RKO (cell line): ENCODE measurements around the gene PLEKHA6.
"Not testable (repeated sequence)": the region's sequence is repeated elsewhere in the genome, so short reads cannot be mapped to it uniquely, and the experiment has no call there.

Source experiments
- DNase-seq: peaks from one replicate; pipeline ENCODE4 v3.0.0-alpha.2; 2016; ENCODE audit warnings: low spot score

The PLEKHA6 gene

DNA sequence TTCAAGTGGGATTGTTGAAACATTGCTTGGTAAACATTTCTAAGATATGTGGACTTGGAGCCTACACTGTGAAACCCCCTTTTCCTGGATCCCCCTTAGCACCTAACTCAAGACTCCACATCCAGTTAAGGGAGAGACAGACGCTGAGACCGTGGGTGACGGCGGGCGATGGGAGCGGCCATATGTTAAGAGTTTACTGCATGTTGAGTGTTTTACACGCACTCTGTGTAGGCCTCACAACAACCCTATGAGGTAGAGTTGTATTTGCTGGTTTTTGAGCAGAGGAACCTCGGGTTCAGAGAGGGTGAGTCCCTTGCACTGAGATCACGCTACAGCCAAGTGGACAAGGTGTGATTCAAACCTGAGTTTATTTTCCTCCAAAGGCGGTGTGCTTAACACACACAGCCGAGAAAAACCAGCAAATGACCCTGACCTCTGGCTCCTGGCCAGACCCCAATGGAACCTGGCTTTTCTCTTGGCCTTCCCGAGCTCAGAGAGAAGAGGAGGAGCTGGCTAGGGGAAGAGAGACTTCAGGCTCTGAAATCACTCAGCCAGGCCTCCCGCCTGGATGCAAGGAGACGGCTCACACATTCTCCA is 99.0 kb downstream of the PLEKHA6 start:
- DNase-seq, result no peak

DNA sequence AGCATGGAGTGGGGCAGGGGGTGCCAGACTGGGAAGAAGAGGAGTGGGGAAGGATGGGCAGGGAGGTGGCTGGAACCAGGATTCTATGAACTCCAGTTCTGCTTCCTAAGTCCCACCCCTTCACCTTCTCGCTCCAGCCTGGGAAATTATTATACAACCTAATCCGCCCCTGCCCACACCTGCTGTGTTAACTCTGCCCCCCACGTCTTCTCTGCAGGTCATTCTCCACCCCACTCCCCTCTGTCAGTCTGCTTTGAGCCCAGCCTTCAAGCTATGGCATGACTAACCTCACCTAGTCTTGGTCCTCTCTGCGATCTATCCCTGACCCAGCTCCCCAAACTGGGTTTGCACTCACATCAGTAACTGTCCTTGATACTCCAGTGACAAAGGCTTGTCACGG is 99.9 kb downstream of the PLEKHA6 start:
- DNase-seq, result no peak

- DNase-seq, result no peak
Observed at GRCh38 chr1:204259196-204259595, 100.5 kb downstream of the PLEKHA6 start.

DNA sequence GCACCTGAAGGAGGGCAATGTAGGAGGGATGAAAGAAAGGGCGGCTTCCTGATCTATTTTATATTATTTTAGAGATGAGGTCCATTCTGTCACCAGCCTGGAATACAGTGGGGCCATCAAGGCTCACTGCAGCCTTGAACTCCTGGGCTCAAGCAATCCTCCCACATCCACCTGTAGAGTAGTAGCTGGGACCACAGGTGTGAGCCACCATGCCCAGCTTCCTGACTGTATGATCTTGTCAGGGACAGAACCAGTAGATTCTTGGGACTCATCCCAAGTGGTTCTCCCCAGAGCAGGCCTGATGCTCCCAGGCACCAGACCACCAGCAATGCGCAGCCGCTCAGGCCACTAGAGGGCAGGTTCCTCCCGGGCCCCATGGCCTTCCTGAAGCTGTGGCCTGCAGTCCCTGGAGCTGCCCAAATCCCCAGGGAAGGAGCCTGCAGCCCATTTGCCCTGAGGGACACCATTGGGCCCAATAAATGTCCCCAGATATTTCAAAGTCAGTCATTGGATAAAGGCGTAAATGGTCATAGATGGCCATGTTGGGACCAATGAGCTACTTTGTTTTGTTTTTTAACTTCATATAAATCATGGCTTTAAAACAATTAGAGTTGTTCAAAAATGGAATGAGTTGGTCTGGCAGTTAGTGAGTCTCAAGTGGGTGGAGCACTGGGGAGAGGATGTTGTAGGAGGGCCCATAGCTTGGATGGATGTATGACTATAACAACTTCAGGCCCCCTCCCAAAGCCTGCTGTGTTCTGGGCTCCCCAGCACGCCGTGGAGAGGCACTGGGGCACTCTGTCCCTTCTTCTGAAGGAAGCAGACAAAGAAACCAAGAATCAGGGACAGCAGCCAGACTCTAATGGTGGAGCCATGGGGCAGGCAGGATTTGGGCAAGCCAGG is 101.3 kb downstream of the PLEKHA6 start:
- peak; percentile 42 for DNase-seq

- no peak for DNase-seq
Observed at GRCh38 chr1:204257446-204257845, 102.3 kb downstream of the PLEKHA6 start.

GRCh38 chr1:204256531-204256930 is 103.2 kb downstream of the PLEKHA6 start:
- no peak for DNase-seq

DNA sequence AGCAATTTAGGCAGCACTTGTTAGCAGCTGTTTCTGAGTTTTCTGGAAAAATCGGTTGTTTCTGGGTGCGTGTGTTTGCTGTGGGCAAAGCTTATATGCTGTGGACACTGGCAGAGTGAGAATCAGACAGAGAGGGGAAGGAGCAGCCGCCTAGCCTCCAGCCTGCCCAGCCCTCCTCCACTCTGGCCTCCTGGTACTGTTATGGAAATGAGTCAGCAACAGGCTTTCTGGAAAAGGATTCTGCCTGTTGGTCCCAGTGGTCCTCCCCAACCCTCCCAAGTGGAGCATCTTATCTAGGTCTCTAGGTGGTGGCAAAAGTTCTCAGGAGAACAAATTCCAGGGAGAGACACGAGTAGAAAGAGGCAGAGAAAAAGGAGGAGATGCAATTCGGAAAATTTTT is 103.8 kb downstream of the PLEKHA6 start:
- no peak for DNase-seq

DNA sequence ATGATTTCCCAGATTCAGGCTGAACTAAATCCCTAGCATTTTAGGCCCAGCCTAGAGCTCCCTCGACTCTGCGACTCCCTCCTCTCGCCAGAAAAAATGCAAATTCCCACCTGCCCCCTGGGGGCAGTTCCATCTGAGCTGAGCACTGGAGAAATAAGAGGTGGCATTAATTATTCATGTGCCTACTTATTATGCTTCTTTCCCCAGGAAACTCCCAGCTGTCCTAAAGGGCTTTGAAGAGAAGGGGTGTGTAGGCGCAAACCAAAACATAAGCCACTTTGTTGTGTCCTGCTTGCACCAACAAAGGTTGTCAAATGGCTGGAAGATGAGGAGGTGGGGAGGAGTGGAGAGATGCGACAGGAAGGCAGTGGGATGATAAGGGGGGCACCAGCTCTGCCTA is 104.5 kb downstream of the PLEKHA6 start:
- no peak for DNase-seq

- no peak for DNase-seq
Observed at GRCh38 chr1:204254031-204254661, 105.6 kb downstream of the PLEKHA6 start.

- DNase-seq, result no peak
Observed at GRCh38 chr1:204251926-204252689, 107.6 kb downstream of the PLEKHA6 start.

DNA sequence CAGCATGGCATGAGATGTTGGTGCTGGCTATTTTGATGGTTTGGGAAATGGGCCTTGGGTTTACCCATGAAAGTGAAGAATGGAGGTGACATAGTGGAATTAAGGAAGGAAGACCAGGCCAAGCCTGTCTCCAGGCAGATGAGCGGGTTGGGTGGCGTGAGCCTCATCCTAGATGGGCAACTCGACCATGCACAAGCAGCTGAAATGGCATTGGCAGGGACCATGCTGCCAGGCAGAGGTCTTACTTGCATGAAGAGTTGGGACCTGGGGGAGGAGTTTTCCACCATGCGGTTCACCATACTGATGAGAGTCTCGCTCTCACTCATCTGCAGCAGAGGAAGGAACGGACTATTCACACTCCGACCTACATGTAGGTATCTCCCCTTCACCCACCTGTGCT is 108.4 kb downstream of the PLEKHA6 start:
- no peak for DNase-seq

DNA sequence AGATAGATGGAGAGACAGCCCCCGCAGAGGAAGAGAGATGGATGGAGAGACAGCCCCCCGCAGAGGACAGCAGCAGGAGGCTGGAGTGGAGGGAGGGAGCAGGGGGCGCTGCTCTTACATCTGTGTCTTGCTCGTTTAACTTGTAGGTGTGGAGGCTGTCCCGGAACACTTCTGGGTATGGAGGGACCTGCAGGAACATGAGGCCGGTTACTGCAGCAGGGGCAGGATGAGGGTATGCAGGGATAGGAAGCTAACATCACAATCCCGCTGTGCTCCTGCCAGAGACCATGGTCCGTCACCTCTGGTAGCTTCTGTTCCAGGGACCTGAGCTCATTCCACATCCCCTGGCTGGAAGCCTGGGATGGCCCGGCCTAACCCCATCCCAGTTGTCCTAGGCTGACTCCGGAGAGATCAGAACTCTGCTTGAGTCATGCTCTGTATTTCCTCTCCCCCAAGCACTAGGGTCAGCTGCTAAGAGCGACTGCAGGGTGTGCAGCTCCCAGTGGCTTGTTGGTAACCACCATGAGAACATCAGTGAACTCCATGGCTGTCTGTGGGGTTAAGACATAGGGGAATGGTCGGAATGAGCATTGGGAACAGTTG is 109.2 kb downstream of the PLEKHA6 start:
- DNase-seq, result no peak

DNA sequence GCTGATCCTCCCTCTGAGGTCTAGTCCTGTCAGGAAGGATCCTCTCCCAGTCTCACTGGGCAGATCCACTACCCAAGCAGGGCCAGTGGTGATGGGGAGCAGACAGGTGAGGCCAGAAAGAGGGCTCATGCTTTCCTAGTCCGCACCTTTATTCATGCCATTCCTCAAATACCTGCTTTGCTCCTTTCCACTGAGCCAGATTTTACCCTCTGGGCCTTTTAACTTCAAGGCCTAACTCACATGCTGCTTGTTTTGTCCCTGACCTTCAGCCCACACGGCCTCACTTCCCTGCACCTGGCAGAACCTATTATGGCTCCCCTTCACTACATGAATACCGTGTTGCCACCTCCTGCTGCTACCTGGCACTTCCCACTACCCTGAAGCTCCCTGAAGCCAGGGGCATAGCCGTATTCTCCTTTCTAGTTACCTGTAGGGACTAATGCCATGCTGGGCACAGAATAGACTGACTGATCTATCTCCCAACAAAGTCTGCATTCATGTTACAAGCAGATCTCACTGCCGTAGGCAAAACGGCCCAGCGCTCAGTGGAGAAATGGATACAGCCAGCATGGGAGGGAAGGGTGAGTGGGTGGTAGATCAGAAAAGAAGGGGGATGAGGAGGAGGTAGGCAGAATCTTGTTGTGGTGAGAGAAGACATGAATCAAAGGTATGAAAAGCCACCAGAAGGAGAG is 109.8 kb downstream of the PLEKHA6 start:
- no peak for DNase-seq

GRCh38 chr1:204248954-204249353 is 110.8 kb downstream of the PLEKHA6 start:
- DNase-seq, result no peak

DNA sequence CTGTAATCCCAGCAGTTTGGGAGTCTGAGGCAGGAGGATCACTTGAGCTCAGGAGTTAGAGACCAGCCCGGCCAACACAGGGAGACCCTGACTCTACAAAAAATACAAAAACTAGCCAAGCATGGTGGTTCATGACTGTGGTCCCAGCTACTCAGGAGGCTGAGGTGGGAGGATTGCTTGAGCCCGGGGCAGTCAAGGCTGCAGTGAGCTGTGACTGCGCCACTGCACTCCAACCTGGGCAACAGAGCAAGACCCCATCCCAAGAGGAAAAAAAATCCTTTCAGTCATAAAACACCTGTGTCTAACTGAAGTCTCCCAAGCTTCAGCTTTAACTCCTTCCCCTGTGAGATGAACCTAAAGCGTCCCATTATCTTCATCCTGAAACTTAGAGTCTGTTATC is 112.9 kb downstream of the PLEKHA6 start:
- DNase-seq, result no peak

GRCh38 chr1:204242920-204243319 is 116.8 kb downstream of the PLEKHA6 start:
- no peak for DNase-seq

DNA sequence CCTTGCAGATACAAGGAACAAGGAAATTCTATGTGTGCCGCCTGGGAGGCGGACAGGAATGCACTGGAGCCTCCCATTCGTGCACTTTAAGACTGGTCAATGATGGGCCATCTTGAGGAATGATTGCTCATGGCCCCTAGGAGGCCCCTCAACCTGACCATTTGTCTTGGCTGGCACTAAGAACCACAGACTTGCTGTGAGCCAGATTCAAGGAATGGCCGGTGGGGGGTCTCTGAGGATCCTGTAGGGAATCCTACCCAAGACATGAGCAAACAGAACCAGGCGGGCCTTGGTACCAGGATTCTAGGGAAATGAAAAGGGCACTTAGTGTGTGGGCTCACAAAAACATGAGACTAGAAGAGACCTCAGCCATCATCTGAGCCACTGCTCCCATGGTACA is 117.8 kb downstream of the PLEKHA6 start:
- DNase-seq, result no peak

- DNase-seq, result no peak
Observed at GRCh38 chr1:204241050-204241449, 118.7 kb downstream of the PLEKHA6 start.

GRCh38 chr1:204240233-204240632 is 119.5 kb downstream of the PLEKHA6 start:
- no peak for DNase-seq

- DNase-seq, result not testable (repeated sequence)
Observed at GRCh38 chr1:204239401-204239800, 120.3 kb downstream of the PLEKHA6 start.

DNA sequence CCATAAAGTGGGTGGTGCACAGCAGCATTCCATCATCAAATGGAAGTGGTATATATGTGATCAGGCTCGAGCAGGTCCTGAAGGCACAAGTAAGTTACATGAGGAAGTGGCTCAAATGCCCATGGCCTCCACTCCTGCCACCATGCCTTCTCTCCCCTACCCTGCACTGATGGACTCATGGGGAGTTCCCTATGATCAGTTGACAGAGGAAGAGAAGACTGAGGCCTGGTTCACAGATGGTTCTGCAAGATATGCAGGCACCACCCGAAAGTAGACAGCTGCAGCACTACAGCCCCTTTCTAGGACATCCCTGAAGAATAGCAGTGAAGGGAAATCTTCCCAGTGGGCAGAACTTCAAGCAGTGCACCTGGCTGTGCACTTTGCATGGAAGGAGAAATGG is 121.2 kb downstream of the PLEKHA6 start:
- DNase-seq, result not testable (repeated sequence)
